T-cell (primary cell): ENCODE results near the gene MYO16. TPM values are rescaled to one million over a fixed set of nuclear protein-coding genes. Genes with fewer than 3 reads are reported as not detected.

Source experiments
- ATAC-seq, 4 experiments: fragments of 200-7000 bp in 3 of 4; fragments of 150-1000 bp in 1 of 4; cut with Tn5 transposase; replicated peaks in 1 of 4; 1 replicate in 3 of 4; 2 replicates in 1 of 4; pipeline ENCODE4 v1.10.0; 2021; ENCODE audit warnings: moderate library complexity in 3 of 4, mild to moderate bottlenecking in 2 of 4, moderate number of reproducible peaks in 1 of 4
- CTCF ChIA-PET, 2 donors: fragments of 300-600 bp; sonication (Branson Sonifier 250); formaldehyde crosslinking; loops; one replicate each; lab custom pipeline; 2022; ENCODE audit warnings: antibody characterized with exemption in 2 of 2; lab: Charles Lee
- POLR2A ChIA-PET, 2 donors: fragments of 300-600 bp; sonication (Branson Sonifier 250); formaldehyde crosslinking; loops; one replicate each; lab custom pipeline; 2022; ENCODE audit warnings: antibody characterized with exemption in 2 of 2; lab: Charles Lee
- DNase-seq, 35 experiments: peaks; one replicate each; pipeline versions ENCODE4 v3.0.0 to v3.0.0-alpha.2; 2013 to 2023
- H3K27ac ChIP-seq: one replicate; pipeline ENCODE4 v1.5.1; 2013; ENCODE audit warnings: low read length
- H3K27me3 ChIP-seq, 2 experiments: replicated peaks in 1 of 2; 1 replicate in 1 of 2; 2 replicates in 1 of 2; pipeline versions ENCODE4 v1.6.1 to v1.7.0; 2013; ENCODE audit warnings: low read length in 1 of 2, mixed read lengths in 1 of 2; ENCODE audit not compliant: control insufficient read depth in 2 of 2, insufficient read depth in 2 of 2; ENCODE audit errors: extremely low read depth in 1 of 2
- H3K36me3 ChIP-seq, 2 donors: 1 replicate in 1 of 2; 2 replicates in 1 of 2; pipeline versions ENCODE4 v1.6.1 to v1.7.0; 2013; ENCODE audit warnings: low read length in 1 of 2; ENCODE audit not compliant: control insufficient read depth in 2 of 2, insufficient read depth in 1 of 2; ENCODE audit errors: extremely low read depth in 1 of 2
- H3K4me1 ChIP-seq, 2 experiments: 1 replicate in 1 of 2; 2 replicates in 1 of 2; pipeline versions ENCODE4 v1.6.1 to v1.7.0; 2013; ENCODE audit warnings: low read length in 2 of 2, mixed read lengths in 1 of 2; ENCODE audit not compliant: insufficient read depth in 2 of 2, control insufficient read depth in 1 of 2; ENCODE audit errors: extremely low read depth in 1 of 2
- H3K4me3 ChIP-seq, 2 donors: 1 replicate in 1 of 2; 2 replicates in 1 of 2; pipeline versions ENCODE4 v1.5.1 to v1.7.0; 2013; ENCODE audit warnings: mild to moderate bottlenecking in 2 of 2, low read length in 1 of 2, moderate library complexity in 1 of 2; ENCODE audit not compliant: control insufficient read depth in 1 of 2; ENCODE audit errors: extremely low read depth in 1 of 2
- H3K9me3 ChIP-seq: 2 replicates; pipeline ENCODE4 v1.7.0; 2013
- H3K27ac Mint-ChIP-seq, 2 donors: one replicate each; pipeline ENCODE4 v1.8.0; 2020 to 2021; ENCODE audit warnings: mild to moderate bottlenecking in 2 of 2, mixed read lengths in 2 of 2
- H3K27me3 Mint-ChIP-seq, 2 donors: one replicate each; pipeline ENCODE4 v1.8.0; 2021 to 2022; ENCODE audit warnings: mixed read lengths in 2 of 2
- H3K36me3 Mint-ChIP-seq: one replicate; pipeline ENCODE4 v1.8.0; 2021; ENCODE audit warnings: mixed read lengths
- H3K4me1 Mint-ChIP-seq, 3 donors: one replicate each; pipeline ENCODE4 v1.8.0; 2020 to 2022; ENCODE audit warnings: mixed read lengths in 3 of 3, mild to moderate bottlenecking in 1 of 3
- H3K4me3 Mint-ChIP-seq, 3 donors: one replicate each; pipeline ENCODE4 v1.8.0; 2020 to 2022; ENCODE audit warnings: mild to moderate bottlenecking in 3 of 3, mixed read lengths in 3 of 3, moderate library complexity in 3 of 3
- H3K9me3 Mint-ChIP-seq, 3 donors: one replicate each; pipeline ENCODE4 v1.8.0; 2020 to 2022; ENCODE audit warnings: mixed read lengths in 3 of 3
- WGBS: methylation state at CpG from one replicate; pipeline ENCODE4 v1.1.5; 2013; ENCODE audit warnings: missing lambda C conversion rate; ENCODE audit not compliant: insufficient coverage; 5-methylcytosine and 5-hydroxymethylcytosine counted together
- total RNA-seq, 35 experiments: library from RNA in 6 of 35; stranded (reverse) in 6 of 35; fragments of 120-200 nt in 1 of 35; gene quantifications; one replicate each; pipeline versions ENCODE4 v1.2.1 to v1.2.4 and lab custom pipeline; 2013 to 2026

The MYO16 gene
- total RNA-seq, 5 donors from 2014 or later (not counting 1 experiment from before 2014, with no cell fraction given), result 0.20 to 2.0 (median 1.1) TPM

GRCh38 chr13:108974686-108975085 lies 345.3 kb downstream of the MYO16 start:
- Histone ChIP-seq H3K27me3 (peaks cover 0 to 4% of the 10 kb centered on the region in 2 experiments), H3K9me3 (no peaks in the 10 kb centered on the region), H3K4me1 (no peaks in the 10 kb centered on the region), H3K27ac (no peak overlapping the region), H3K4me3 (no peak overlapping the region), H3K36me3 (no peaks in the 10 kb centered on the region)
- Mint-ChIP-seq H3K27ac (no peak overlapping the region), H3K4me1 (no peaks in the 10 kb centered on the region), H3K9me3 (no peaks in the 10 kb centered on the region), H3K4me3 (no peak overlapping the region), H3K27me3 (peaks cover 21 to 22% of the 10 kb centered on the region in 2 donors), H3K36me3 (no peaks in the 10 kb centered on the region)
- CTCF ChIA-PET, result no interaction called here
- POLR2A ChIA-PET, result no interaction called here
- DNase-seq (no peak), ATAC-seq (no peak)

GRCh38 chr13:108980237-108980636 lies 350.8 kb downstream of the MYO16 start:
- Mint-ChIP-seq H3K4me1 (no peaks in the 10 kb centered on the region), H3K27ac (no peak overlapping the region), H3K36me3 (no peaks in the 10 kb centered on the region), H3K4me3 (no peak overlapping the region), H3K27me3 (peaks cover 28 to 58% of the 10 kb centered on the region in 2 donors), H3K9me3 (no peaks in the 10 kb centered on the region)
- H3K4me1 ChIP-seq, result no peaks in the 10 kb centered on the region
- DNase-seq, result no peak
- ChIA-PET CTCF (no interaction called here), POLR2A (interaction anchor here in 1 of 2 donors (0.6 kb wide), 1 partner anchor 575 kb away, joined by 3 read pairs; no protein-coding TSS in a partner anchor)
- WGBS, result 24% methylated on average over 2 of the region's 5 CpGs
- H3K9me3 ChIP-seq, result no peaks in the 10 kb centered on the region
- no peak for ATAC-seq
- no peaks in the 10 kb centered on the region for H3K36me3 ChIP-seq
- no peaks in the 10 kb centered on the region for H3K27me3 ChIP-seq
- H3K4me3 ChIP-seq, result no peak overlapping the region
- H3K27ac ChIP-seq, result no peak overlapping the region

DNA sequence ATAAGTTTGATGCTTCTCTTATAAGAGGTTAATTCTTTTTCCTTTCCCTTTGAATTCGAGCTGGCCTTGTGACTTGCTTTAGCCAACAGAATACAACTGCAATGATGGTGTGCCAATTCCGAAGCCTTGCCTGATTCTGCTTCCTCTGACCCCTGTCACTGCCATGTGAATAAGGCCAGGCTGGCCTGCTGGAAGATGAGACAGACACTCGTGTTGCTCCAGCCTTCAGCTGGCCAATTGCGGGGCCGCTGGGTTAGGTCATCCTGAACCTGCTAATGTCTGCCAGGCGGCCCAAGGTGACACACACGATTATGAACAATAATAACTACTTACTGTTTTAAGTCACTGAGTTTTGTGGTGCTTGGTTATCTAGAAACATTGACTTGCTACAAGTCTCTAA lies 352.0 kb downstream of the MYO16 start:
- H3K27me3 Mint-ChIP-seq, result peaks cover 28 to 51% of the 10 kb centered on the region in 2 donors

GRCh38 chr13:108983273-108983672 lies 353.9 kb downstream of the MYO16 start:
- Mint-ChIP-seq H3K9me3 (no peaks in the 10 kb centered on the region), H3K36me3 (no peaks in the 10 kb centered on the region), H3K4me1 (no peaks in the 10 kb centered on the region), H3K27ac (no peak overlapping the region), H3K4me3 (no peak overlapping the region), H3K27me3 (peaks cover 17 to 42% of the 10 kb centered on the region in 2 donors)
- Histone ChIP-seq H3K4me1 (no peaks in the 10 kb centered on the region), H3K36me3 (no peaks in the 10 kb centered on the region), H3K9me3 (no peaks in the 10 kb centered on the region), H3K4me3 (no peak overlapping the region), H3K27ac (no peak overlapping the region), H3K27me3 (no peaks in the 10 kb centered on the region)
- ATAC-seq, result no peak
- 56% methylated on average over 3 of the region's 6 CpGs for WGBS
- POLR2A ChIA-PET, result no interaction called here
- DNase-seq, result no peak
- CTCF ChIA-PET, result no interaction called here

More for the DNA sequence above, 352.0 kb downstream of the MYO16 start:
- Mint-ChIP-seq H3K36me3 (no peaks in the 10 kb centered on the region), H3K4me3 (no peak overlapping the region), H3K27ac (no peak overlapping the region), H3K9me3 (no peaks in the 10 kb centered on the region), H3K4me1 (no peaks in the 10 kb centered on the region)
- Histone ChIP-seq H3K27ac (no peak overlapping the region), H3K4me1 (no peaks in the 10 kb centered on the region), H3K36me3 (no peaks in the 10 kb centered on the region), H3K9me3 (no peaks in the 10 kb centered on the region), H3K27me3 (no peaks in the 10 kb centered on the region), H3K4me3 (no peak overlapping the region)
- 83% methylated on average over 5 of the region's 7 CpGs for WGBS
- no peak for ATAC-seq
- CTCF ChIA-PET, result no interaction called here
- DNase-seq, result no peak
- POLR2A ChIA-PET, result interaction anchor here in 1 of 2 donors (0.6 kb wide), 1 partner anchor 1161 kb away, joined by 3 read pairs; no protein-coding TSS in a partner anchor

GRCh38 chr13:108984251-108984920 lies 355.0 kb downstream of the MYO16 start:
- ChIA-PET CTCF (no interaction called here), POLR2A (no interaction called here)
- WGBS, result 69% methylated on average over 3 of the region's 7 CpGs
- Histone ChIP-seq H3K9me3 (no peaks in the 10 kb centered on the region), H3K4me1 (no peaks in the 10 kb centered on the region), H3K4me3 (no peak overlapping the region), H3K36me3 (no peaks in the 10 kb centered on the region), H3K27ac (no peak overlapping the region), H3K27me3 (no peaks in the 10 kb centered on the region)
- Mint-ChIP-seq H3K4me1 (no peaks in the 10 kb centered on the region), H3K36me3 (no peaks in the 10 kb centered on the region), H3K27ac (no peak overlapping the region), H3K27me3 (peaks cover 12 to 42% of the 10 kb centered on the region in 2 donors), H3K9me3 (no peaks in the 10 kb centered on the region), H3K4me3 (no peak overlapping the region)
- ATAC-seq, result no peak
- no peak for DNase-seq

- Histone ChIP-seq H3K4me3 (no peak overlapping the region), H3K4me1 (no peaks in the 10 kb centered on the region), H3K36me3 (no peaks in the 10 kb centered on the region), H3K27ac (no peak overlapping the region), H3K9me3 (no peaks in the 10 kb centered on the region), H3K27me3 (no peaks in the 10 kb centered on the region)
- POLR2A ChIA-PET, result no interaction called here
- H3K9me3 Mint-ChIP-seq, result no peaks in the 10 kb centered on the region
- CTCF ChIA-PET, result no interaction called here
- H3K4me1 Mint-ChIP-seq, result no peaks in the 10 kb centered on the region
- no peaks in the 10 kb centered on the region for H3K36me3 Mint-ChIP-seq
- H3K4me3 Mint-ChIP-seq, result no peak overlapping the region
- ATAC-seq (no peak), DNase-seq (no peak)
- H3K27me3 Mint-ChIP-seq, result peaks cover 10 to 41% of the 10 kb centered on the region in 2 donors
- no peak overlapping the region for H3K27ac Mint-ChIP-seq
- WGBS, result 100% methylated on average over 5 of the region's 10 CpGs
Measured at GRCh38 chr13:108985166-108985565, 355.8 kb downstream of the MYO16 start.
